Measurements from ENCODE around the gene MYO5A.

The MYO5A gene

GRCh38 chr15:52349052-52349700 lies 179.5 kb downstream of the MYO5A start:
- no peak for TF ChIP-seq TAF1 (IDR thresholded peaks at IDR 0.05; ENCODE audit: borderline replicate concordance, insufficient read depth, low read length)
- TF ChIP-seq REST (IDR thresholded peaks at IDR 0.05; ENCODE audit: insufficient read depth in 1 of 2, low read depth in 2 of 2, low read length in 2 of 2) = no peak
- no peak for TF ChIP-seq POLR2AphosphoS5 (IDR thresholded peaks at IDR 0.05; ENCODE audit: low read depth, low read length)
- TF ChIP-seq SIN3A (IDR thresholded peaks at IDR 0.05; ENCODE audit: borderline replicate concordance, insufficient read depth, low read length) = no peak
- no peak for TF ChIP-seq FOXP2 (optimal IDR thresholded peaks at IDR 0.05; ENCODE audit: borderline replicate concordance, extremely low read depth, extremely low read length, insufficient read depth)

GRCh38 chr15:52348056-52348745 lies 180.5 kb downstream of the MYO5A start:
- TF ChIP-seq TAF1 (IDR thresholded peaks at IDR 0.05; ENCODE audit: borderline replicate concordance, insufficient read depth, low read length) = no peak
- TF ChIP-seq SIN3A (IDR thresholded peaks at IDR 0.05; ENCODE audit: borderline replicate concordance, insufficient read depth, low read length) = no peak
- no peak for TF ChIP-seq POLR2AphosphoS5 (IDR thresholded peaks at IDR 0.05; ENCODE audit: low read depth, low read length)
- no peak for TF ChIP-seq FOXP2 (optimal IDR thresholded peaks at IDR 0.05; ENCODE audit: borderline replicate concordance, extremely low read depth, extremely low read length, insufficient read depth)
- TF ChIP-seq REST (IDR thresholded peaks at IDR 0.05; ENCODE audit: insufficient read depth in 1 of 2, low read depth in 2 of 2, low read length in 2 of 2) = no peak

GRCh38 chr15:52344592-52344991 lies 184.1 kb downstream of the MYO5A start:
- TF ChIP-seq SIN3A (IDR thresholded peaks at IDR 0.05; ENCODE audit: borderline replicate concordance, insufficient read depth, low read length) (no peak), TAF1 (IDR thresholded peaks at IDR 0.05; ENCODE audit: borderline replicate concordance, insufficient read depth, low read length) (no peak), POLR2AphosphoS5 (IDR thresholded peaks at IDR 0.05; ENCODE audit: low read depth, low read length) (no peak), FOXP2 (optimal IDR thresholded peaks at IDR 0.05; ENCODE audit: borderline replicate concordance, extremely low read depth, extremely low read length, insufficient read depth) (no peak), REST (IDR thresholded peaks at IDR 0.05; ENCODE audit: insufficient read depth in 1 of 2, low read depth in 2 of 2, low read length in 2 of 2) (no peak)

- TF ChIP-seq REST (IDR thresholded peaks at IDR 0.05; ENCODE audit: insufficient read depth in 1 of 2, low read depth in 2 of 2, low read length in 2 of 2) = no peak
- no peak for TF ChIP-seq FOXP2 (optimal IDR thresholded peaks at IDR 0.05; ENCODE audit: borderline replicate concordance, extremely low read depth, extremely low read length, insufficient read depth)
- TF ChIP-seq POLR2AphosphoS5 (IDR thresholded peaks at IDR 0.05; ENCODE audit: low read depth, low read length) = no peak
- no peak for TF ChIP-seq TAF1 (IDR thresholded peaks at IDR 0.05; ENCODE audit: borderline replicate concordance, insufficient read depth, low read length)
- no peak for TF ChIP-seq SIN3A (IDR thresholded peaks at IDR 0.05; ENCODE audit: borderline replicate concordance, insufficient read depth, low read length)
Observed at GRCh38 chr15:52343831-52344230, 184.8 kb downstream of the MYO5A start.

Measured in PFSK-1 (cell line).